Stomach (tissue), 4 donors: ENCODE data around the gene SMTNL2.

ENCODE experiments used
- EP300 ChIP-seq: sonication (generic); formaldehyde crosslinking; IDR thresholded peaks from one replicate; pipeline ENCODE4 v1.6.1; 2017; ENCODE audit warnings: antibody characterized with exemption
- POLR2A ChIP-seq, 4 donors: fragments of 450-650 bp; IDR thresholded peaks; one replicate each; pipeline ENCODE4 v1.6.1; 2016; ENCODE audit warnings: antibody characterized with exemption in 4 of 4, control low read depth in 2 of 4, mild to moderate bottlenecking in 1 of 4, moderate library complexity in 1 of 4
- POLR2AphosphoS5 ChIP-seq, 3 donors: sonication (generic); formaldehyde crosslinking; IDR thresholded peaks; one replicate each; pipeline ENCODE4 v1.6.1; 2016; ENCODE audit warnings: antibody characterized with exemption in 3 of 3
- TF ChIP-seq, protein P1 (sequence below), 7 experiments: fragments of 450-650 bp in 4 of 7; fragments of 200-600 bp in 3 of 7; sonication (generic) in 3 of 7; IDR thresholded peaks; one replicate each; pipeline ENCODE4 v1.5.1; 2016 to 2019; ENCODE audit warnings: antibody characterized with exemption in 7 of 7, control low read depth in 2 of 7, mild to moderate bottlenecking in 1 of 7

DNA sequence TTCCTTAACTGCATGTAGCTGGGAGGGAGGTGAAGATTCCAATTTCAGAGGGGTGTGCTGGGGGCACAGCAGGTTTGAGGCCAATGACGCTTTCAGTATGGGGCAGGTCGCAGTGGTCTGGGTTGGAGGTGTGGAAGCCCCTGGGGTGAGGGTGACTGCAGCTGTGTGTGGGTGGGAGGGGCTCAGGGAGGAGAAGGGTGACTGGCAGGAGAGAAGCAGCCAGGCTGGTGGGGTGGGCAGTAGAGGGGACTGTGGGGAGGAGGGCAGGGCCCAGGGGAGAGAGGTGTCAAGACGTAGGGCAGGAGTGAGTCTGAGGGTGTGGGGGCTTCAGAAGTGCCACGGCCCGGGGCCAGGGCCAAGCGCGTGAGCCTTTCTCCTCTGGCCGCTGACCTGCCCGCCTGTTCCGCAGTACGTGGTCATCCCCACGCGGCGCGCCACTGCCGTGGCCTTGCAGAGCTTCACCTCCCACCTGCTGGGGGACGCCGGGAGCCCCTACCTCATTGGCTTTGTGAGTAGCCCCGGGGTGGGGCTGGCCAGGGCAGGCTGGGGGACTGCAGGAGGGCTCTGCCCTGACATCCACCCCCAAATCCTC is 48.6 kb upstream of the SMTNL2 start:
- TF ChIP-seq, protein P1, sequence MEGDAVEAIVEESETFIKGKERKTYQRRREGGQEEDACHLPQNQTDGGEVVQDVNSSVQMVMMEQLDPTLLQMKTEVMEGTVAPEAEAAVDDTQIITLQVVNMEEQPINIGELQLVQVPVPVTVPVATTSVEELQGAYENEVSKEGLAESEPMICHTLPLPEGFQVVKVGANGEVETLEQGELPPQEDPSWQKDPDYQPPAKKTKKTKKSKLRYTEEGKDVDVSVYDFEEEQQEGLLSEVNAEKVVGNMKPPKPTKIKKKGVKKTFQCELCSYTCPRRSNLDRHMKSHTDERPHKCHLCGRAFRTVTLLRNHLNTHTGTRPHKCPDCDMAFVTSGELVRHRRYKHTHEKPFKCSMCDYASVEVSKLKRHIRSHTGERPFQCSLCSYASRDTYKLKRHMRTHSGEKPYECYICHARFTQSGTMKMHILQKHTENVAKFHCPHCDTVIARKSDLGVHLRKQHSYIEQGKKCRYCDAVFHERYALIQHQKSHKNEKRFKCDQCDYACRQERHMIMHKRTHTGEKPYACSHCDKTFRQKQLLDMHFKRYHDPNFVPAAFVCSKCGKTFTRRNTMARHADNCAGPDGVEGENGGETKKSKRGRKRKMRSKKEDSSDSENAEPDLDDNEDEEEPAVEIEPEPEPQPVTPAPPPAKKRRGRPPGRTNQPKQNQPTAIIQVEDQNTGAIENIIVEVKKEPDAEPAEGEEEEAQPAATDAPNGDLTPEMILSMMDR (IDR thresholded peaks at IDR 0.05): no peak
- TF ChIP-seq POLR2A (IDR thresholded peaks at IDR 0.05) (no peak), POLR2AphosphoS5 (IDR thresholded peaks at IDR 0.05) (no peak), EP300 (no peak)
